H1 (cell line): ENCODE data around the gene DMRTA1.

Experiments used
- POLR2AphosphoS5 ChIP-seq: IDR thresholded peaks from 2 replicates; pipeline ENCODE4 v1.6.1; 2011; ENCODE audit warnings: low read depth, low read length
- RNF2 ChIP-seq: fragments of 200-900, 300-1000 bp; sonication (generic); IDR thresholded peaks from 2 replicates; pipeline ENCODE4 v1.7.1; 2016; ENCODE audit warnings: borderline replicate concordance, low read depth, mild to moderate bottlenecking, antibody characterized with exemption, low read length; ENCODE audit not compliant: poor library complexity, severe bottlenecking; ENCODE audit errors: missing control alignments
- TF ChIP-seq, protein P1 (sequence below), 3 experiments: IDR thresholded peaks; 1 replicate in 2 of 3; 2 replicates in 1 of 3; pipeline versions ENCODE4 v1.5.1 to v1.6.1; 2011; ENCODE audit warnings: low read length in 3 of 3, mild to moderate bottlenecking in 3 of 3, inconsistent platforms in 2 of 3, low read depth in 1 of 3, moderate library complexity in 1 of 3; ENCODE audit not compliant: insufficient read depth in 1 of 3; ENCODE audit errors: control extremely low read depth in 1 of 3
- TF ChIP-seq, protein P2 (sequence below): IDR thresholded peaks from 2 replicates; pipeline ENCODE4 v1.6.1; 2012; ENCODE audit warnings: low read length, inconsistent platforms

DNA sequence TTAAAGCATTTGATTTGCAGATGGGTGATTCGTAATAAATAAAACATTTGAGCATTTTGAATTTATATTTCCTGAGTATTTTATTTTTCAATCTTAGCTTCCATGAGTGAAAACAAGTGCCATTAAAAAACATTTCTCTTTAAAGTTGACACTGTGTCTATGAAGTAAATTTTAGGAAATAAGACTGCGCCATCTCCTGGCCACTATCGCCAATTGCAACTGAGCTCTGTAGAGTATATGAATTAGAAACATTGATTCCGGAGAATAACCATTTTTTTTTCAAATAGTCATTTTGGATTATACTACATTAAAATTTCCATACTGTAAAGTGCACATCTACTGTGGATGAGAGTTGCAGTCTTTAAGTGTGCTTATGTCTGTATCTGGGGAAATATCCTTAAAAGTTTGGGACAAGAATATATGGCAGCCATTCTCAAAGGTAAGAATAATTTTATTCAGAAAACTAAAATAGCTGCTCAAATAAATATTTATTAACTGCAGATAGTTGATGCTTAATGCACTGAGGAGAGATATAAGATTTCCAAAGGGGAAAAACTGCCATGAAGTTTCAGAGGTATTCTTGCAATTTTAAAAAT is 5.9 kb downstream of the DMRTA1 start:
- TF ChIP-seq, protein P1, sequence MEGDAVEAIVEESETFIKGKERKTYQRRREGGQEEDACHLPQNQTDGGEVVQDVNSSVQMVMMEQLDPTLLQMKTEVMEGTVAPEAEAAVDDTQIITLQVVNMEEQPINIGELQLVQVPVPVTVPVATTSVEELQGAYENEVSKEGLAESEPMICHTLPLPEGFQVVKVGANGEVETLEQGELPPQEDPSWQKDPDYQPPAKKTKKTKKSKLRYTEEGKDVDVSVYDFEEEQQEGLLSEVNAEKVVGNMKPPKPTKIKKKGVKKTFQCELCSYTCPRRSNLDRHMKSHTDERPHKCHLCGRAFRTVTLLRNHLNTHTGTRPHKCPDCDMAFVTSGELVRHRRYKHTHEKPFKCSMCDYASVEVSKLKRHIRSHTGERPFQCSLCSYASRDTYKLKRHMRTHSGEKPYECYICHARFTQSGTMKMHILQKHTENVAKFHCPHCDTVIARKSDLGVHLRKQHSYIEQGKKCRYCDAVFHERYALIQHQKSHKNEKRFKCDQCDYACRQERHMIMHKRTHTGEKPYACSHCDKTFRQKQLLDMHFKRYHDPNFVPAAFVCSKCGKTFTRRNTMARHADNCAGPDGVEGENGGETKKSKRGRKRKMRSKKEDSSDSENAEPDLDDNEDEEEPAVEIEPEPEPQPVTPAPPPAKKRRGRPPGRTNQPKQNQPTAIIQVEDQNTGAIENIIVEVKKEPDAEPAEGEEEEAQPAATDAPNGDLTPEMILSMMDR (IDR thresholded peaks at IDR 0.05; ENCODE audit: control extremely low read depth in 1 of 3, insufficient read depth in 1 of 3, low read depth in 1 of 3, low read length in 3 of 3) = peak in 2 of 3 experiments; percentile 57 to 58; a peak in 2 of 4 replicates
- TF ChIP-seq RNF2 (no peak), POLR2AphosphoS5 (no peak)
- TF ChIP-seq, protein P2, sequence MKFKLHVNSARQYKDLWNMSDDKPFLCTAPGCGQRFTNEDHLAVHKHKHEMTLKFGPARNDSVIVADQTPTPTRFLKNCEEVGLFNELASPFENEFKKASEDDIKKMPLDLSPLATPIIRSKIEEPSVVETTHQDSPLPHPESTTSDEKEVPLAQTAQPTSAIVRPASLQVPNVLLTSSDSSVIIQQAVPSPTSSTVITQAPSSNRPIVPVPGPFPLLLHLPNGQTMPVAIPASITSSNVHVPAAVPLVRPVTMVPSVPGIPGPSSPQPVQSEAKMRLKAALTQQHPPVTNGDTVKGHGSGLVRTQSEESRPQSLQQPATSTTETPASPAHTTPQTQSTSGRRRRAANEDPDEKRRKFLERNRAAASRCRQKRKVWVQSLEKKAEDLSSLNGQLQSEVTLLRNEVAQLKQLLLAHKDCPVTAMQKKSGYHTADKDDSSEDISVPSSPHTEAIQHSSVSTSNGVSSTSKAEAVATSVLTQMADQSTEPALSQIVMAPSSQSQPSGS = no peak
